ENCODE data around the gene TESK2. TPM values are rescaled to one million over a fixed set of nuclear protein-coding genes. Genes with fewer than 3 reads are reported as not detected.
"Not testable (repeated sequence)": the region's sequence is repeated elsewhere in the genome, so short reads cannot be mapped to it uniquely, and the experiment has no call there.

Gene TESK2
- polyA plus RNA-seq, 4 donors, result 5.5 to 22.1 (median 12.6) TPM

GRCh38 chr1:45378184-45378583, 112.8 kb downstream of the TESK2 start:
- DNase-seq (no peak), FAIRE-seq (no peak)
- Histone ChIP-seq H3K27me3 (ENCODE audit: control insufficient read depth in 3 of 3, insufficient read depth in 3 of 3, low read length in 3 of 3) (no peaks in the 10 kb centered on the region), H3K4me3 (ENCODE audit: low read depth in 1 of 3, low read length in 3 of 3) (no peak overlapping the region), H3K36me3 (ENCODE audit: control insufficient read depth in 3 of 3, insufficient read depth in 2 of 3, low read depth in 1 of 3, low read length in 3 of 3) (peaks cover 0 to 5% (median 0%) of the 10 kb centered on the region in 3 donors), H3K27ac (ENCODE audit: low read depth in 1 of 3, low read length in 2 of 3) (no peak overlapping the region), H3K4me1 (ENCODE audit: control insufficient read depth in 3 of 3, insufficient read depth in 2 of 3, low read depth in 1 of 3, low read length in 2 of 3) (no peaks in the 10 kb centered on the region), H3K9me3 (ENCODE audit: control insufficient read depth in 2 of 2, insufficient read depth in 1 of 2, low read depth in 1 of 2, low read length in 1 of 2) (no peaks in the 10 kb centered on the region)

DNA sequence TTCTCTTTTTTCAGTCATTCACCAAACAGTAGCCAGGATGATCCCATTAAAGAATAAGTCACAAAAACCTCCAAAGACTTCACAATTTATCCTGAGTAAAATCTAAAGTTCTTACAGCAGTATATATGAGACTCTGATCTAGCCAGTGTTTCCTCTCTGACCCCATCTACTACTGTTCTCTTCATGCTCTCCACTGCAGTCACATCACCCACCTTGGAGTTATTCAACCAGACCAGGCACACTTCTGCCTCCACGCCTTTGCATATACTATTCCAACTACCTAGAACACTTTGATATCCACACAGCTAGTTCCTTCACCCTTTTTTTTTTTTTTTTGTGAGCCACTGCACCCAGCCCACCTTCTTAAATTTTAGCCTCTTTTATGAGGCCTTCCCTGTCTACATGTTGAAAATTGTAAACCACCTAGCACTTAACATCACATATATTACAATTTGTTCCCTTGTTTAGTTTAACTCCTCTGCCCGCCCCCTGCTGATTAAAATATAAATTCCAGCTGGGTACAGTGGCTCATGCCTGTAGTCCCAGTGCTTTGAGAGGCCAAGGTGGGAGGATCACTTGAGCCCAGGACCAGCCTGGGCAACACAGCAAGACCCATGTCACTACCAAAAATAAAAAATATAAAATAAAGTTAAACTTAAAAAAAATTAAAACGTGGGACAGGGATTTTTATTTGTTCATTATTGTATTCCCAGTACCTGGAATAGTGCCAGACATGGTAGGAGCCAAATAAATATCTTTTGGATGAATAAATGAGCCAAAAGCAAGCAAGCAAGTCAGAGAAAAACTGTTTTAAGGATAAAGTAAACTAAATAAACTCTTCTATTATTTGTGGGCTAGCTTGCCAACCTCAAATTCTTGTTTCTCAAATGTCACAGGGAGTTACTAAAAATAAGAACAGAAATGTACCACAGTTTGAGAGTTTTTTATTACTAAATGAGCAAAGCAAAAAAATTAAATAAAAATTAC, 115.6 kb downstream of the TESK2 start:
- DNase-seq, result no peak
- no peak for FAIRE-seq
- no peak overlapping the region for H3K4me3 ChIP-seq (ENCODE audit: low read depth in 1 of 3, low read length in 3 of 3)
- H3K4me1 ChIP-seq (ENCODE audit: control insufficient read depth in 3 of 3, insufficient read depth in 2 of 3, low read depth in 1 of 3, low read length in 2 of 3), result no peaks in the 10 kb centered on the region
- H3K27me3 ChIP-seq (ENCODE audit: control insufficient read depth in 3 of 3, insufficient read depth in 3 of 3, low read length in 3 of 3), result no peaks in the 10 kb centered on the region
- H3K27ac ChIP-seq (ENCODE audit: low read depth in 1 of 3, low read length in 2 of 3), result no peak overlapping the region
- WGBS, 3 donors, result 57 to 68% (median 58%) methylated on average over 3 of the region's 3 CpGs
- peaks cover 0 to 3% (median 0%) of the 10 kb centered on the region in 3 donors for H3K36me3 ChIP-seq (ENCODE audit: control insufficient read depth in 3 of 3, insufficient read depth in 2 of 3, low read depth in 1 of 3, low read length in 3 of 3)
- H3K9me3 ChIP-seq (ENCODE audit: control insufficient read depth in 2 of 2, insufficient read depth in 1 of 2, low read depth in 1 of 2, low read length in 1 of 2), result no peaks in the 10 kb centered on the region

DNA sequence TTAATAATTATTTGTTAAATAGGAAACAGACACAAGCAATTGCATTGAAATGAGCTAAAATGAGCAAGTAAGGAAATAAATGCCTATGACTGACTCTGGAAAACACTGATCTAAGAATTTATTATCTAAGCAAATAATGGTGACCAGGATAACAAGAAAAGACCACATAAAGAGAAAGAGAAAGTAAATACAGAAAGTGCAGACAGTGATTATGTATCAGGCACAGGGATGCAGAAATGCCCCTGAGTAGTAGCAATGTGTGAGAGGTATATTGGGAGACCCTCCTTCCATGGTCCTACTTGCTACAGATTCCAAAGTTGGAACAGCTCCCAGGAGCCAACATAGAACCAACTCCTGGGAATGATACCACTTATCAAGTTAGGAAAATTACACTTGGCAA, 117.4 kb downstream of the TESK2 start:
- Histone ChIP-seq H3K27ac (ENCODE audit: low read depth in 1 of 3, low read length in 2 of 3) (no peak overlapping the region), H3K27me3 (ENCODE audit: control insufficient read depth in 3 of 3, insufficient read depth in 3 of 3, low read length in 3 of 3) (no peaks in the 10 kb centered on the region), H3K9me3 (ENCODE audit: control insufficient read depth in 2 of 2, insufficient read depth in 1 of 2, low read depth in 1 of 2, low read length in 1 of 2) (no peaks in the 10 kb centered on the region), H3K36me3 (ENCODE audit: control insufficient read depth in 3 of 3, insufficient read depth in 2 of 3, low read depth in 1 of 3, low read length in 3 of 3) (peaks cover 0 to 2% (median 0%) of the 10 kb centered on the region in 3 donors), H3K4me3 (ENCODE audit: low read depth in 1 of 3, low read length in 3 of 3) (no peak overlapping the region), H3K4me1 (ENCODE audit: control insufficient read depth in 3 of 3, insufficient read depth in 2 of 3, low read depth in 1 of 3, low read length in 2 of 3) (no peaks in the 10 kb centered on the region)
- no peak for FAIRE-seq
- no peak for DNase-seq

DNA sequence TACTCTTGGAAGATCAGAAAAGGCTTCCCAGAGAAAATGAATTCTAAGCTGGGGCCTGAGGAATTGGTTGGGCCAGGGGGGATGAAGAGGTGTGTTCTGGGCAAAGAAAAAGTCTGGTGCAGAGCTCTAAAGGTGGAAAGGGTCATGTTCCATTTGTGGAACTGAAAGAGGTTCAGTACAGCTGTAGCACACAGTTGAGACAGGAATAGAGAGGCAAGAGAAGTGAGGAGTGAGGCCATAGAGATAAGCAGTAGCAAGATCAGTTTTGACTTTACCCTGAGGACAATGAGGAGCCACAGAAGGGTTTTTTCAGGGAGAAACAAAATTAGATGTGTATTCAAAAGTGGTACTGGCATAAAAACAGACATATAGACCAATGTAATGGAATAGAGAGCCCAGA, 120.4 kb downstream of the TESK2 start:
- no peak overlapping the region for H3K27ac ChIP-seq (ENCODE audit: low read depth in 1 of 3, low read length in 2 of 3)
- peaks cover 0 to 2% (median 0%) of the 10 kb centered on the region in 3 donors for H3K36me3 ChIP-seq (ENCODE audit: control insufficient read depth in 3 of 3, insufficient read depth in 2 of 3, low read depth in 1 of 3, low read length in 3 of 3)
- DNase-seq (no peak), FAIRE-seq (no peak)
- H3K9me3 ChIP-seq (ENCODE audit: control insufficient read depth in 2 of 2, insufficient read depth in 1 of 2, low read depth in 1 of 2, low read length in 1 of 2), result no peaks in the 10 kb centered on the region
- no peak overlapping the region for H3K4me3 ChIP-seq (ENCODE audit: low read depth in 1 of 3, low read length in 3 of 3)
- H3K4me1 ChIP-seq (ENCODE audit: control insufficient read depth in 3 of 3, insufficient read depth in 2 of 3, low read depth in 1 of 3, low read length in 2 of 3), result no peaks in the 10 kb centered on the region
- H3K27me3 ChIP-seq (ENCODE audit: control insufficient read depth in 3 of 3, insufficient read depth in 3 of 3, low read length in 3 of 3), result no peaks in the 10 kb centered on the region

GRCh38 chr1:45365051-45365450, 125.9 kb downstream of the TESK2 start:
- H3K36me3 ChIP-seq (ENCODE audit: control insufficient read depth in 3 of 3, insufficient read depth in 2 of 3, low read depth in 1 of 3, low read length in 3 of 3), result peaks cover 0 to 2% (median 0%) of the 10 kb centered on the region in 3 donors
- no peaks in the 10 kb centered on the region for H3K27me3 ChIP-seq (ENCODE audit: control insufficient read depth in 3 of 3, insufficient read depth in 3 of 3, low read length in 3 of 3)
- H3K4me1 ChIP-seq (ENCODE audit: control insufficient read depth in 3 of 3, insufficient read depth in 2 of 3, low read depth in 1 of 3, low read length in 2 of 3), result peaks cover 0 to 1% (median 0%) of the 10 kb centered on the region in 3 donors
- H3K27ac ChIP-seq (ENCODE audit: low read depth in 1 of 3, low read length in 2 of 3), result no peak overlapping the region
- DNase-seq (no peak), FAIRE-seq (no peak)
- no peak overlapping the region for H3K4me3 ChIP-seq (ENCODE audit: low read depth in 1 of 3, low read length in 3 of 3)
- WGBS, 3 donors, result 86 to 98% (median 89%) methylated on average over 6 of the region's 6 CpGs
- no peaks in the 10 kb centered on the region for H3K9me3 ChIP-seq (ENCODE audit: control insufficient read depth in 2 of 2, insufficient read depth in 1 of 2, low read depth in 1 of 2, low read length in 1 of 2)

DNA sequence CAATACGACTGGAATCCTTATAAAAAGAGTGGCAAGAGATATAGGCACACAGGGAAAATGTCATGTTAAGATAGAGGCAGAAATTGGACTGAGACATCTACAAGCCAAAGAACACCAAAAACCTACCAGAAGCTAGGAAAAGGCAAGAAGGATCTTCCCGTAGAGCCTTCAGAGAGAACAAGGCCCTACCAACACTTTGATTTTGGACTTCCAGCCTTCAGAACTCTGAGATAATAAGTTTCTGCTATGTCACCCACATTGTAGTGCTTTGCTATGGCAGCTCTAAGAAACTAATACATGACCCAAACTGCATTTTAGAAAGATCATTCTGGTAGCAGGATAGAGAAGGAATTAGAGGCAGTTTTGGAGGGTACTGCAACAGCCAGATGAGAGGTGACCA, 126.7 kb downstream of the TESK2 start:
- peaks cover 0 to 4% (median 0%) of the 10 kb centered on the region in 3 donors for H3K4me1 ChIP-seq (ENCODE audit: control insufficient read depth in 3 of 3, insufficient read depth in 2 of 3, low read depth in 1 of 3, low read length in 2 of 3)
- no peak for FAIRE-seq
- H3K27me3 ChIP-seq (ENCODE audit: control insufficient read depth in 3 of 3, insufficient read depth in 3 of 3, low read length in 3 of 3), result no peaks in the 10 kb centered on the region
- no peaks in the 10 kb centered on the region for H3K9me3 ChIP-seq (ENCODE audit: control insufficient read depth in 2 of 2, insufficient read depth in 1 of 2, low read depth in 1 of 2, low read length in 1 of 2)
- H3K4me3 ChIP-seq (ENCODE audit: low read depth in 1 of 3, low read length in 3 of 3), result no peak overlapping the region
- no peak overlapping the region for H3K27ac ChIP-seq (ENCODE audit: low read depth in 1 of 3, low read length in 2 of 3)
- no peak for DNase-seq
- H3K36me3 ChIP-seq (ENCODE audit: control insufficient read depth in 3 of 3, insufficient read depth in 2 of 3, low read depth in 1 of 3, low read length in 3 of 3), result peaks cover 0 to 2% (median 0%) of the 10 kb centered on the region in 3 donors
- WGBS, 3 donors, result 91 to 93% (median 92%) methylated on average over 2 of the region's 2 CpGs

GRCh38 chr1:45360981-45361380, 130.0 kb downstream of the TESK2 start:
- H3K9me3 ChIP-seq (ENCODE audit: control insufficient read depth in 2 of 2, insufficient read depth in 1 of 2, low read depth in 1 of 2, low read length in 1 of 2); H3K27me3 ChIP-seq (ENCODE audit: control insufficient read depth in 3 of 3, insufficient read depth in 3 of 3, low read length in 3 of 3); H3K4me1 ChIP-seq (ENCODE audit: control insufficient read depth in 3 of 3, insufficient read depth in 2 of 3, low read depth in 1 of 3, low read length in 2 of 3); H3K36me3 ChIP-seq (ENCODE audit: control insufficient read depth in 3 of 3, insufficient read depth in 2 of 3, low read depth in 1 of 3, low read length in 3 of 3); FAIRE-seq; H3K4me3 ChIP-seq (ENCODE audit: low read depth in 1 of 3, low read length in 3 of 3): not testable (repeated sequence)
- DNase-seq, result peak; percentile 50 to 85
- peak overlapping the region in 2 of 3 donors; percentile 35 to 67 for H3K27ac ChIP-seq (ENCODE audit: low read depth in 1 of 3, low read length in 2 of 3)
- 14 to 35% (median 31%) methylated on average over 7 of the region's 7 CpGs for WGBS, 3 donors

DNA sequence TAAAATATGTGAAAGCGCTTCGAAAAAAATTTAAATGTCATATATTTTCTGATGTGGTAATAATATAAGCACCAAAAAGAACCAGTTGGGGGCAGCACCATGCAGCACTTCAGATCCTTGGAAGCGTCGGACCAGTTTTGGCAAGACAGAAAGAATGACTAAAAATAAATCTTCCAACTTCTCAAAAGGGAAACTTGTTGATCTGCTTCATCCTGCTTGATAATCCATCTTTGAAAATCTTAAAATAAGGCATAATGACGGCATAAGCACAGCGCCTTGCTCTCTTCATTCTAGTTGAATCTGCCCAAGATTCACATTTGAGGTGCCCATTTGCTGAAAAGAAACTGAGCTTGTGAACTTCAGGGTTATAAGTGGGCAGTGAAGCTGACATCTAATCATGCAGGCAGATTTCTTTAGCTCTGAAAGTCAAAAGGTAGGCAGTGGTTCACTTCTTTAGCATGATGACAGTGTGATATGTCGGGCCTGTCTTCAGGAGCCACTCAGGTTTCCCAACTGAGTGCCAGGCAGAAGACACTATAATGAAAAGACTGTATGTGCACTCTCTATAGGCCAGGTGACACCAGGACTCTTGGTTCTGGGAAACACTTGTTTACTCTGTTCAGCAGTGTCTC, 131.0 kb downstream of the TESK2 start:
- FAIRE-seq, result no peak
- H3K9me3 ChIP-seq (ENCODE audit: control insufficient read depth in 2 of 2, insufficient read depth in 1 of 2, low read depth in 1 of 2, low read length in 1 of 2), result no peaks in the 10 kb centered on the region
- peaks cover 0 to 4% (median 0%) of the 10 kb centered on the region in 3 donors for H3K4me1 ChIP-seq (ENCODE audit: control insufficient read depth in 3 of 3, insufficient read depth in 2 of 3, low read depth in 1 of 3, low read length in 2 of 3)
- peak; percentile 60 to 67 for DNase-seq
- peaks cover 0 to 2% (median 2%) of the 10 kb centered on the region in 3 donors for H3K36me3 ChIP-seq (ENCODE audit: control insufficient read depth in 3 of 3, insufficient read depth in 2 of 3, low read depth in 1 of 3, low read length in 3 of 3)
- peak overlapping the region in 2 of 3 donors; percentile 32 to 55 for H3K27ac ChIP-seq (ENCODE audit: low read depth in 1 of 3, low read length in 2 of 3)
- 35 to 40% (median 35%) methylated on average over 7 of the region's 7 CpGs for WGBS, 3 donors
- H3K27me3 ChIP-seq (ENCODE audit: control insufficient read depth in 3 of 3, insufficient read depth in 3 of 3, low read length in 3 of 3), result no peaks in the 10 kb centered on the region
- H3K4me3 ChIP-seq (ENCODE audit: low read depth in 1 of 3, low read length in 3 of 3), result no peak overlapping the region
